Uterus (tissue), 2 donors: ENCODE measurements around the gene ANKRD35.

Experiments used
- POLR2A ChIP-seq, 2 donors: fragments of 450-650 bp; IDR thresholded peaks; one replicate each; pipeline ENCODE4 v1.6.1; 2016; ENCODE audit warnings: antibody characterized with exemption in 2 of 2, mild to moderate bottlenecking in 1 of 2, moderate library complexity in 1 of 2
- TF ChIP-seq, protein P1 (sequence below), 4 experiments: fragments of 200-600 bp in 2 of 4; fragments of 450-650 bp in 2 of 4; sonication (generic) in 2 of 4; IDR thresholded peaks; one replicate each; pipeline ENCODE4 v1.5.1; 2016 to 2019; ENCODE audit warnings: antibody characterized with exemption in 4 of 4, mild to moderate bottlenecking in 2 of 4, moderate library complexity in 1 of 4

DNA sequence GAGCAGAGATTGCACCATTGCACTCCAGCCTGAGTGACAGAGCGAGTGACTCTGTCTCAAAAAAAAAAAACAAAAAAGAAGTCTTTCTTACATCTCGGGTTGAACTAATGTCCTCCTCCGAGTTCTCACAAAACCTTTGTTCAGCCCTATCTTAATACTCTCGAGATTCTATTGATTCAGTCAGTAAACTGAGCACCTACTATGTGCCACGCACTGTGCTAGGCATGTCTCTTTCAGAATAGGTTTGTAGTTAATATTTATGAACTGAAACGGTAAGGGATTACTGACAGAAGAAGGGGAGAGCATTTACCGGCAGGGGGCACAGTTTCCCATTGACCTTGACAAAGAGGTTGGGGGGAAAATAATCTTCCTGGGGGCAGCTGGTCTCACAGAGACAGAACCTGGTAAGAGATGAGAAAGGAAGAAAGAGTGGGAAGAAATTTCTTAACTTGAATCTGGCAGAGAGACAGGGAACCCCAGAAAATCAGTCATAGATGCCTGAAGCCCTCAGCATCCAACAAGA, 30.2 kb downstream of the ANKRD35 start:
- TF ChIP-seq, protein P1, sequence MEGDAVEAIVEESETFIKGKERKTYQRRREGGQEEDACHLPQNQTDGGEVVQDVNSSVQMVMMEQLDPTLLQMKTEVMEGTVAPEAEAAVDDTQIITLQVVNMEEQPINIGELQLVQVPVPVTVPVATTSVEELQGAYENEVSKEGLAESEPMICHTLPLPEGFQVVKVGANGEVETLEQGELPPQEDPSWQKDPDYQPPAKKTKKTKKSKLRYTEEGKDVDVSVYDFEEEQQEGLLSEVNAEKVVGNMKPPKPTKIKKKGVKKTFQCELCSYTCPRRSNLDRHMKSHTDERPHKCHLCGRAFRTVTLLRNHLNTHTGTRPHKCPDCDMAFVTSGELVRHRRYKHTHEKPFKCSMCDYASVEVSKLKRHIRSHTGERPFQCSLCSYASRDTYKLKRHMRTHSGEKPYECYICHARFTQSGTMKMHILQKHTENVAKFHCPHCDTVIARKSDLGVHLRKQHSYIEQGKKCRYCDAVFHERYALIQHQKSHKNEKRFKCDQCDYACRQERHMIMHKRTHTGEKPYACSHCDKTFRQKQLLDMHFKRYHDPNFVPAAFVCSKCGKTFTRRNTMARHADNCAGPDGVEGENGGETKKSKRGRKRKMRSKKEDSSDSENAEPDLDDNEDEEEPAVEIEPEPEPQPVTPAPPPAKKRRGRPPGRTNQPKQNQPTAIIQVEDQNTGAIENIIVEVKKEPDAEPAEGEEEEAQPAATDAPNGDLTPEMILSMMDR (IDR thresholded peaks at IDR 0.05) = no peak
- no peak for TF ChIP-seq POLR2A (IDR thresholded peaks at IDR 0.05)
